HG03045 (cell line): Measurements from ENCODE around the gene DHRSX.
"Not testable (repeated sequence)": the region's sequence is repeated elsewhere in the genome, so short reads cannot be mapped to it uniquely, and the experiment has no call there.

Experiments used
- ATAC-seq: cut with Tn5 transposase; IDR thresholded peaks from one replicate; pipeline ENCODE4 v1.9.1; 2021; ENCODE audit warnings: mild to moderate bottlenecking, moderate library complexity; ENCODE audit not compliant: unreplicated experiment

DHRSX gene

DNA sequence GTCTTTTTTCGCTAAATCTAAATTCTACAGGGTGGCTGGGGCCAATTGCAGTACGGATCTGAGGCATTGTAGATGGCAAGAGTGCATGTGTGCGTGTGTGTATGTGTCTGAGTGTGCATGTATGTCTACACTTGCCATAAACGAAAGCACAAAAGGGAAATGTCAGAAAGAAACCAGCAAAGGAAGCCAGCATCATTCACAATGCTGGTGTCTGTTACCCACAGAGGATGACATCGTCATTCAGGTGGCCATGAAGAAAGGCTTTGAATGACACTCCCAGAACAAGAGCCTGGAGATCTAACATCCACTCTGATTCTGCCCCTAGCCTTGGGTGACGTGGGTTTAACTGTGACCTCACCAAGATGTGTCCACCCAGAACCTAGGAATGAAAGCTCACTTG lies 124.6 kb downstream of the DHRSX start:
- no peak for ATAC-seq

DNA sequence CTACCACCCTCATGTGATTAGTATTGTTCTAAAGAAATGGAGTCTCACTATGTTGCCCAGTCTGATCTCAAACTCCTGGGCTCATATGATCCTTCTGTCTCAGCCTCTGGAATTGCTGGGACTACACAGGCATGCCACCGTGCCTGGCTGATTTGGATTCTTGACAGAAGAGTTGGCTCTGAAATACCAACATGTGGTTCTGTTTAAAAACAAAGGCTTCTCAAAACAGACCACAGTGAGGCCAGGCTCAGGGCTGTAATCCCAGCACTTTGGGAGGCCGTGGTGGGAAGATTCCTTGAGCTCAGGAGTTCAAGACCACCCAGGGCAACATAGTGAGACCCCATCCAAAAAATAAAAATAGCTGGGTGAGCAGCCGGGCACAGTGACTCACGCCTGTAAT lies 126.7 kb downstream of the DHRSX start:
- no peak for ATAC-seq

- ATAC-seq: no peak
Observed at GRCh38 chrX:2373615-2374014, 127.2 kb downstream of the DHRSX start.

GRCh38 chrX:2371026-2371711 lies 129.6 kb downstream of the DHRSX start:
- no peak for ATAC-seq

DNA sequence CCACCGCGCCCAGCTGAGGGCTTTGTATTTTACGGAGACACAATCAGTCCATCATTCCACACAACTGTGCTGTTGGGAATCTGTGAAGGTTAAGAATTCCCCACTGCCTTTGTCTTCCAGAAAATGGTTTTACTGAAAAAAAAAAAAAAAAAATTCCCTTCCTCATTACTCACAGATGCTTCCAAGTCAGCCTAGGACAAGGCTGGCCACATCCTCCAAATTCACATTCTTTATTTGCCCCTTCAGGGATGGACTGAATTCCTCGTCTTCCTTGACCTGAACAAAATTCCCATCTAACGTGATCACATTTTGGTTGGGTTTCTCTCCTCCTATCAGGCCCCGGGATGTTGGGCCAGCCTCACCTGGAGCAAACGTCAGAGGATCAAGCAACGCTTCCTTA lies 130.3 kb downstream of the DHRSX start:
- ATAC-seq: no peak

- ATAC-seq: no peak
Observed at GRCh38 chrX:2369206-2369605, 131.6 kb downstream of the DHRSX start.

DNA sequence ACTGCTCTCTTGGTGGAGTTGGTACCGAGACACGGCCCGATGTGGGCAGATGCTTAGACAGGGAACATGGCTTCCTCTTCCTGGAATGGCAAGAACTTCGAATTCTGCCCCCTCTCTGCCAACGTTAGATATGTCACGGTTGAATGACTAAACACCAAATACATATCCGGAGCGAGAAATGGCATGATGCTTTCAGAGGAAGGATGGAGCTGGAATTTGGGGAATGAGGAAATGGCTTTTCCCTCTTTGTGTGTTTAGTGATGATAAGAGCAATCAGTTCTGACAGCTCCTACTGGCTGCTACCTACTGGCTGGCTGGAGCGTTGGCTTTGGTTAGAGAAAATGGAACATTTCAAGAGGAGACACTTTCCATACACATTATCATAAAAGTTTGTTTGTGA lies 140.0 kb downstream of the DHRSX start:
- ATAC-seq: no peak

DNA sequence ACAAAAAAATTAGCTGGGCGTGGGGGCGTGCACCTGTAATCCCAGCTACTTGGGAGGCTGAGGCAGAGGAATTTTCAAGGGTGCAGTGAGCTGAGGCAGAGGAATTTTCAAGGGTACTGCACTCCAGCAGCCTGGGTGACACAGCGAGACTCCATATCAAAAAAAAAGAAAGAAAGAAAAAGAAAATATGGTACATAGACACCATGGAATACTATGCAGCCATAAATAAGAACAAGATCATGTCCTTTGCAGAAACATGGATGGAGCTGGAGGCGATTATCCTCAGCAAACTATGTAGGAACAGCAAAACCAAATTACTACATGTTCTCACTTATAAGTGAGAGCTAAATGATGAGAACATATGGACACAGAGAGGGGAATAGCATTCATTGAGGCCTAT lies 141.3 kb downstream of the DHRSX start:
- not testable (repeated sequence) for ATAC-seq

DNA sequence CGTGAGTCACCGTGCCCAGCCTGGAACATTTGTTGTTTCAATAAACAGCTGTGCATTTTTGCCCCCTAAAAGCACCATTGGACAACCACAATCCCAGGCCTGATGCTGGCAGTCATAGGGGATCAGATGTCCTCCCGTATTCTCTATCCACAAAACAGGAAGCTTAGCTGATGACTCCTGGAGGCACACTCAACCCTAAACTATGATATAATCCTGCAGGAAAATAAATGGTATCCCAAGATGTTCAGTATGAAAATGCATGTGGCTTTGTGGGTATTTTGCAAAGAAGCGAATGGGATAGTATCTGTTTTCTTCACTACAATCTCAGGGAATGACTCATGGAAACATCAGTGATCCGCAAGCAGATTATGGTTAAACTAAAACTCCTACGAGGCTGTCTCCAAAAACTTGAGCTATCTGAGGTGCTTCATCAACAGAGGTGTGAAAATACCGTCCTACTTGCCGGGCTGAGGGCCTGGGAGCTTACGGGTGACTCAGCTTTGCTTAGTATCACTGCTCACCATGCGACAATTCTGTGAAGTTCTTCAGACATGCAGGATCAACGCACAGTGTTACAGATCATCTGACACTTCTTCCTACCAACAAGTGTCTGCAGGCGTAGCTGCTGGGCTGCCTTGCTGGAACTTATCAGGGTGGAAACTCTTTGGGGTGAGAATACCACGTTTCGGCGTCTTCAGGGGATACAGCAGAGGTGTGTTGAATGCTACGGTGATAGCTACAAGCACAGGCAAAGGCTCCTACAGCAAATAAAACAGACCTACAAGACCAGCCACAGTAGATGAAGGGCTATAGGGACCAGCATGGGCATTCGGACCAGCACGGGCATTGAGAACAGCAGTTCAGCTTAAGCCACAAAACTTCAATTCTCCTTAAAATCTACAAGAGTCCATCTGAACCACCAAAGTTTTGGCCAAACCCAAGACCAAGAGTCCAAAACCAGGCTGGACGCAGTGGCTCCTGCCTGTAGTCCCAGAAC lies 148.5 kb downstream of the DHRSX start:
- ATAC-seq: no peak

- no peak for ATAC-seq
Observed at GRCh38 chrX:2351321-2351720, 149.5 kb downstream of the DHRSX start.

GRCh38 chrX:2350703-2351102 lies 150.1 kb downstream of the DHRSX start:
- not testable (repeated sequence) for ATAC-seq

DNA sequence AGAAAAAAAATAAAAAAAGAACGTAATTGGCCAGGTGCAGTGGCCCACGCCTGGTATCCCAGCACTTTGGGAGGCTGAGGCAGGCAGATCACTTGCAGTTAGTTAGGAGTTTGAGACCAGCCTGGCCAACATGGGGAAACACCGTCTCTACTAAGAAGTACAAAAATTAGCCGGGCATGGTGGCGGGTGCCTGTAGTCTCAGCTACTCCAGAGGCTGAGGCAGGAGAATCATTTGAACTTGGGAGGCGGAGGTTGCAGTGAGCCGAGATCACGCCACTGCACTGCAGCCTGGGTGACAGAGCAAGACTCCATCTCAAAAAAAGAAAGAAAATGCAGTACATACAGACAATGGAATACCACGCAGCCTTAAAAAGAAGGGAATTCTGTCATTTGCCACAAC lies 150.7 kb downstream of the DHRSX start:
- not testable (repeated sequence) for ATAC-seq

DNA sequence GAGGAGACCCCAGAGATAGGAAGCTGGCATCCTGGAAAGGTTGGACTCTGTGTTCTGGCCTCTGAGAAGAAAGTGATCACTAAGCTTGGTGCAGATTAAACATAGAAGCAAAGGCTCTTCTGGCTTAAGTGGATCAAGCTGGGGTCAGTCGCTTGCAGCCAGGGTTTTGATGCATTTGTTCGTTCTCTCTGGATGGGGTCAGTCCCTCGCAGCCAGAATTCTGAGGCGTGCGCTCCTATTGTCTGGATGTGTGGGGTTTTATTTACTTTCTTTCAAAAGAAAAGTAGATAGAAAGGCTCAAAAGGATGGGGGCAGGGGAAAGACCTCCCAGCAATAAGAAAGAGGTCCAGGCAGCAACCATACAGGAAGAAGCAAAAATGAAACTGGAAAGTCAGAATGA lies 152.6 kb downstream of the DHRSX start:
- no peak for ATAC-seq

GRCh38 chrX:2346158-2346557 lies 154.6 kb downstream of the DHRSX start:
- no peak for ATAC-seq

- no peak for ATAC-seq
Observed at GRCh38 chrX:2345562-2345961, 155.2 kb downstream of the DHRSX start.

- no peak for ATAC-seq
Observed at GRCh38 chrX:2343413-2343812, 157.4 kb downstream of the DHRSX start.

DNA sequence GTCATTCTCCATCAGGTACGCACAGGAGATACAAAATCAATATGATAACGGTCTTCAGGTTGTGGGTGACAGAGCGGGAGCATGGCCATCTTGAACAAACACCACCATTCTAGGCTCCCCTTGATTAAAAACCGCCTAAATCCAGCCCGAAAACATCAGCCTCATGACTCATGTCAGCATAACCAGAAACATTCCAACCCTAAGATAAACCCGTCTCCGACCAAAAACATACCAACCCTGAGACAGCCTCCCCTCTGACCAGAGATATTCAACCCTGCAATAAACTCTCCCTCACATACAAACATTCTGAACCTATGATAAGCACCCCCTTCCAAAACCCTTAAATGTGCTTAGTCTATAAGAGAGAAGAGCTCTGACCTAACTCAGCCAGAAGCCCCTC lies 157.9 kb downstream of the DHRSX start:
- no peak for ATAC-seq

DNA sequence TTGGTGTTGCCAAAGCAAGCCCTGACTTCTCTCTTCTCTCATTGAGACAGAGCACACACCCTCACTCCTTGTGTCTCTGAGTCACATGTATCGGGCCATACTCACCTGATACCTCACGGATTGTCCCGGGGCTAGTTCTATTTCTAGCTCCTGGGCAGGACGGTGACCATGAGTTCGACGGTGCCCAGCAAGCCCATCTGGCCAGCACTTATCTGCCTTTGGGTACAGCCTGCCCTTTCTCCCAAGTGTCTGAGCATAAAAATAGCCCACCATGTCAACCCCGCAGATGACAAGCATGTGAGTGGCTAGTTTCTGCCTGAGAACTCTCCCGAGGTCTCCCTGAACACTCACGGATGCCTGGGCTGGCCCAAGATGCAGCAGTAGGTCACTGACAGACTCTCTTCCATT lies 158.5 kb downstream of the DHRSX start:
- no peak for ATAC-seq

DNA sequence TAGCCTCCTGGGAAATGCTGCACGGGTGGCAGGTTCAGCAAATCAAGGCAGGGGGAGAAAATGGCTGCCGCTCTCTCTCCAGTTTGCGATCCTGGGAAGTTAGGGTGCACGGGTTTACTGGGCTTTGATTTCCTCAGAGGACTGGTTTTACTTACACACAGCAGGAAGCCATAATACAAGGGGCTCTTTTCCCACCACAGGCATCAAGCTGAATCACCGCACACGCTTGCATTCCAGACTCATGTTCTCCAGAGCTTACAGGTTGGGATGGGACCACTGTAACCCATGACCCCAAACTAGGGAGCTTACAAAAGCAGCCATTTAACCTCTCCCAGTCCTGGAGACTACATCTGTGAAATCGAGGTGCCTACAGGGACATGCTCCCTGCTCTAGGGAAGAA lies 159.8 kb downstream of the DHRSX start:
- no peak for ATAC-seq

- ATAC-seq: no peak
Observed at GRCh38 chrX:2336181-2336580, 164.6 kb downstream of the DHRSX start.

DNA sequence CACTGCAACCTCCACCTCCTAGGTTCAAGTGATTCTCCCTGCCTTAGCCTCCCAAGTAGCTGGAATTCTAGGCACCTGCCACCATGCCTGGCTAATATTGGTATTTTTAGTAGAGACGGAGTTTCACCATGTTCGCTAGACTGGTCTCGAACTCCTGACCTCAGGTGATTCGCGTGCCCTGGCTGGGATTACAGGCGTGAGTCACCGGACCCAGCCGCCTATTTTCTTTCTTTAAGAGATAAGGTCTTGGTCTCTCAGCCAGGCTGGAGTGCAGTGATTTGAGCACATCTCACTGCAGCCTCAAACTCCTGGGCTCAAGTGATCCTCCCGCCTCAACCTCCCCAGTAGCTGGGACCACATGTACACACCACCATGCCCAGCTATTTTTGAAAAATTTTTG lies 166.5 kb downstream of the DHRSX start:
- no peak for ATAC-seq

DNA sequence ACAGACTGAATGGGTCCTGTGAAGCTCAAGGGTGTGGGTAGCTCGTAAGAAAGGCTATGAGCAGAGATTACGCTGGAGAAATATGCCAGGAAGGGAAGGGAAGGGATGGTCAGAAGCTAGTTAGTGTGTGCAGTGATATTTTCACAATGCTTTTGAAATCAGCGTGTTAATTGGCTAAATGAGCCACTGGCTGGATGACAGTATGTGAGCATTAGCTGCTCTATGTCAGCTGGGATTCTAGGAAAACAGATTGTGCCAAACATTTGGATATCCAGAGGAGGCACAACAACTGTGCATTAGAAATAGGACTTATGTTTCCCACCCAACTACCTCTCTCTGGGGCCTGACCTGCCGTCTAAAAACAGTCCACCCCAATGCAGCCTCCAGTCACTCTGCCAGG lies 168.5 kb downstream of the DHRSX start:
- ATAC-seq: no peak
